ENCODE data around the gene VILL.

DNA sequence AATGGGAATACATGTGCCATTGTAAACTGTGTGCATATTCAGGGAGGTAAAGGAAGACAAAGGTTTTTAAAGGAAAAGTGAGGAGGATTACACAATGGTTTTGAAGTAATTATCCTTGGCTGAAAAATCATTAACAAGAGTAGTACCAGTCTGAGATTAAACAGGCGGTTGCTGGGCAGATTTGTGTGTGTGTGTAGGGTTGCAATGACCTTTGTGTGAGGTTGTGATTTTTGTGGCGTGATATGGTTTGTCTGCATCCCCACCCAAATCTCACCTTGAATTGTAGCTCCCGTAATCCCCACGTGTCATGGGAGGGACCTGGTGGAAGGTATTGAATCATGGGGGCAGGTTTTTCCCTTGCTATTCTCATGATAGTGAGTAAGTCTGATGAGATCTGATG, 55.4 kb downstream of the VILL start:
- TF ChIP-seq GATA3 (IDR thresholded peaks at IDR 0.05; ENCODE audit: low read depth, low read length): no peak
- TF ChIP-seq GATA2 (IDR thresholded peaks at IDR 0.05; ENCODE audit: low read depth, low read length): no peak

Data from SH-SY5Y (cell line).